Measurements from ENCODE around the gene PCDH20.

- TF ChIP-seq, protein P1, sequence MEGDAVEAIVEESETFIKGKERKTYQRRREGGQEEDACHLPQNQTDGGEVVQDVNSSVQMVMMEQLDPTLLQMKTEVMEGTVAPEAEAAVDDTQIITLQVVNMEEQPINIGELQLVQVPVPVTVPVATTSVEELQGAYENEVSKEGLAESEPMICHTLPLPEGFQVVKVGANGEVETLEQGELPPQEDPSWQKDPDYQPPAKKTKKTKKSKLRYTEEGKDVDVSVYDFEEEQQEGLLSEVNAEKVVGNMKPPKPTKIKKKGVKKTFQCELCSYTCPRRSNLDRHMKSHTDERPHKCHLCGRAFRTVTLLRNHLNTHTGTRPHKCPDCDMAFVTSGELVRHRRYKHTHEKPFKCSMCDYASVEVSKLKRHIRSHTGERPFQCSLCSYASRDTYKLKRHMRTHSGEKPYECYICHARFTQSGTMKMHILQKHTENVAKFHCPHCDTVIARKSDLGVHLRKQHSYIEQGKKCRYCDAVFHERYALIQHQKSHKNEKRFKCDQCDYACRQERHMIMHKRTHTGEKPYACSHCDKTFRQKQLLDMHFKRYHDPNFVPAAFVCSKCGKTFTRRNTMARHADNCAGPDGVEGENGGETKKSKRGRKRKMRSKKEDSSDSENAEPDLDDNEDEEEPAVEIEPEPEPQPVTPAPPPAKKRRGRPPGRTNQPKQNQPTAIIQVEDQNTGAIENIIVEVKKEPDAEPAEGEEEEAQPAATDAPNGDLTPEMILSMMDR (conservative IDR thresholded peaks at IDR 0.05; ENCODE audit: low read depth, low read length), result no peak
- TF ChIP-seq EZH2 (IDR thresholded peaks at IDR 0.05; ENCODE audit: borderline replicate concordance, low read depth, low read length, poor library complexity, severe bottlenecking), result no peak
These were observed 1.8 kb downstream of the PCDH20 start for GRCh38 chr13:61413572-61414535.

All from A673 (cell line).